K562 (cell line): ENCODE measurements around the gene CDYL2. TPM values are rescaled to one million over a fixed set of nuclear protein-coding genes. Genes with fewer than 3 reads are reported as not detected.

Experiments
- ATAC-seq: fragments of 200-7000 bp; cut with Tn5 transposase; 3 replicates; pipeline ENCODE4 v1.9.1; 2020; ENCODE audit warnings: moderate library complexity
- BruUV-seq: library from RNA; stranded (reverse); fragments of 400-500 nt; replicated peaks from 2 replicates; lab custom pipeline; 2021; lab: Mats Ljungman, UMichigan
- CTCF ChIA-PET: fragments of 300-600 bp; formaldehyde crosslinking; extraction: SDS; loops from one replicate; lab custom pipeline; 2021; ENCODE audit warnings: low intra/inter-chr PET ratio; lab: Yijun Ruan, JAX
- POLR2A ChIA-PET: fragments of 300-600, 350-650 bp; sonication (Branson Sonifier 250); formaldehyde crosslinking; extraction: SDS; loops from one replicate; lab custom pipeline; 2021; ENCODE audit warnings: antibody characterized with exemption, inconsistent platforms; lab: Yijun Ruan, JAX
- DNase-seq, 4 experiments: peaks; one replicate each; pipeline versions ENCODE4 v3.0.0 to v3.0.0-alpha.2; 2011 to 2018; ENCODE audit warnings: low spot score in 3 of 4, mixed read lengths in 3 of 4; ENCODE audit errors: extremely low read depth in 1 of 4
- FAIRE-seq: peaks from 2 replicates; lab custom pipeline; 2011; peaks lifted over from hg19 to GRCh38; lab: Jason Lieb, UNC
- H2AFZ ChIP-seq: 2 replicates; pipeline ENCODE4 v1.6.0; 2011; ENCODE audit warnings: low read depth, low read length, control low read depth, inconsistent platforms
- H3K27ac ChIP-seq: fragments of 200-600 bp; 3 replicates; pipeline ENCODE4 v1.8.0; 2011; ENCODE audit warnings: low read depth, mild to moderate bottlenecking, control low read depth, inconsistent platforms, low read length, moderate library complexity, mixed read lengths; ENCODE audit errors: extremely low read depth
- H3K27me3 ChIP-seq, 2 experiments: fragments of 300-600 bp in 1 of 2; 2 replicates in 1 of 2; 3 replicates in 1 of 2; pipeline versions ENCODE4 v1.6.0 to v1.8.0; 2011; ENCODE audit warnings: inconsistent platforms in 2 of 2, low read length in 2 of 2, mild to moderate bottlenecking in 1 of 2, mixed read lengths in 1 of 2, moderate library complexity in 1 of 2; ENCODE audit not compliant: control insufficient read depth in 2 of 2, insufficient read depth in 2 of 2
- H3K36me3 ChIP-seq: fragments of 300-600 bp; 3 replicates; pipeline ENCODE4 v1.8.0; 2011; ENCODE audit warnings: mild to moderate bottlenecking, low read length, inconsistent platforms; ENCODE audit not compliant: control insufficient read depth, insufficient read depth
- H3K4me1 ChIP-seq, 2 experiments: fragments of 200-600 bp in 1 of 2; replicated peaks in 1 of 2; 2 replicates in 1 of 2; 3 replicates in 1 of 2; pipeline versions ENCODE4 v1.5.1 to v1.8.0; 2011; ENCODE audit warnings: inconsistent platforms in 2 of 2, low read length in 2 of 2, mild to moderate bottlenecking in 1 of 2, mixed read lengths in 1 of 2, moderate library complexity in 1 of 2; ENCODE audit not compliant: control insufficient read depth in 2 of 2, insufficient read depth in 2 of 2
- H3K4me2 ChIP-seq: 2 replicates; pipeline ENCODE4 v1.6.1; 2011; ENCODE audit warnings: low read length, control low read depth, inconsistent platforms, mixed read lengths; ENCODE audit not compliant: insufficient read depth
- H3K4me3 ChIP-seq: fragments of 200-600 bp; sonication (generic), shearing (Covaris generic); 2 replicates; pipeline ENCODE4 v1.5.1; 2016; ENCODE audit warnings: control low read depth, inconsistent platforms
- H3K79me2 ChIP-seq: fragments of 200-600 bp; 3 replicates; pipeline ENCODE4 v1.8.0; 2011; ENCODE audit warnings: low read length, inconsistent platforms; ENCODE audit not compliant: control insufficient read depth, insufficient read depth
- H3K9ac ChIP-seq, 2 experiments: 2 replicates each; pipeline versions ENCODE4 v1.6.0 to v1.6.1; 2011; ENCODE audit warnings: low read depth in 2 of 2, low read length in 2 of 2, control low read depth in 1 of 2, inconsistent platforms in 1 of 2, mild to moderate bottlenecking in 1 of 2, mixed read lengths in 1 of 2; ENCODE audit not compliant: insufficient read depth in 1 of 2
- H3K9me1 ChIP-seq: one replicate; pipeline ENCODE4 v1.6.0; 2011; ENCODE audit warnings: inconsistent platforms, mild to moderate bottlenecking, low read length, moderate library complexity; ENCODE audit not compliant: control insufficient read depth, insufficient read depth
- H3K9me3 ChIP-seq: replicated peaks from 2 replicates; pipeline ENCODE4 v1.5.1; 2011; ENCODE audit warnings: low read depth, low read length, inconsistent platforms; ENCODE audit not compliant: control insufficient read depth, insufficient read depth
- H4K20me1 ChIP-seq: replicated peaks from 2 replicates; pipeline ENCODE4 v1.6.1; 2011; ENCODE audit warnings: low read length, inconsistent platforms, mixed read lengths; ENCODE audit not compliant: control insufficient read depth, insufficient read depth
- ELF1 ChIP-seq: fragments of 200-800 bp; sonication (Bioruptor generic); IDR thresholded peaks from 2 replicates; pipeline ENCODE4 v1.6.1; 2016; ENCODE audit warnings: missing genetic modification characterization, missing compliant biosample characterization
- ETV5 ChIP-seq: sonication (generic); formaldehyde crosslinking; IDR thresholded peaks from 2 replicates; pipeline ENCODE4 v1.4.0; 2020; ENCODE audit warnings: low read depth, mild to moderate bottlenecking, missing genetic modification reagents
- XRCC3 ChIP-seq: fragments of 450-650 bp; IDR thresholded peaks from 2 replicates; pipeline ENCODE4 v1.6.1; 2017; ENCODE audit warnings: mild to moderate bottlenecking, moderate library complexity
- WGBS: fragments of 100-300 bp; shearing (Covaris generic); methylation state at CpG from one replicate; pipeline ENCODE4 v1.1.6; 2016; ENCODE audit warnings: low coverage, mixed read lengths; ENCODE audit not compliant: insufficient coverage; ENCODE audit errors: missing lambda C conversion rate; 5-methylcytosine and 5-hydroxymethylcytosine counted together
- in situ Hi-C: fragments of 300-500 bp; cut with MboI; formaldehyde crosslinking; loops from 4 replicates; pipeline ENCODE4 v1.15.0; 2018; ENCODE audit warnings: inconsistent platforms, mixed read lengths
- intact Hi-C: fragments of 100-400 bp; cut with micrococcal nuclease; formaldehyde crosslinking; loops from 2 replicates; pipeline ENCODE4 v1.14.2; 2022
- polyA plus RNA-seq, 8 experiments: library from polyadenylated mRNA; depleted of rRNA in 4 of 8; stranded (reverse) in 5 of 8; unstranded in 3 of 8; fragments of >200 nt; fragmentation: Nextera tagmentation in 2 of 8; fragmentation: Illumina TruSeq in 1 of 8; extraction: Ambion mirVana in 2 of 8; extraction: Trizol in 1 of 8; gene quantifications; 2 replicates each; pipeline versions ENCODE4 v1.2.1 to v1.2.3, GENCODE V29; 2011 to 2014; ENCODE audit warnings: inconsistent platforms in 1 of 8, missing spikeins in 1 of 8
- total RNA-seq, 7 experiments: library from RNA; depleted of rRNA in 6 of 7; stranded (reverse); fragments of >200 nt in 6 of 7; fragmentation: Illumina TruSeq in 2 of 7; extraction: Trizol in 2 of 7; gene quantifications; 2 replicates each; pipeline versions ENCODE4 v1.2.1 to v1.2.3, GENCODE V29; 2011 to 2021; ENCODE audit warnings: low replicate concordance in 1 of 7

The CDYL2 gene
- total and polyA plus RNA-seq, 9 of the 15 experiments (the other 6 are each of a cell fraction or from before 2014, with no cell fraction given) = under 0.01 to 0.04 (median 0.01) TPM; not detected in 6

GRCh38 chr16:80684136-80684765 is 120.1 kb downstream of the CDYL2 start (continued):
- no peak for TF ChIP-seq ELF1 (tag)

- H3K4me2 ChIP-seq = no peak overlapping the region
- H3K9me3 ChIP-seq = no peaks in the 10 kb centered on the region
- H2AFZ ChIP-seq = no peak overlapping the region
- 0% methylated on average over 3 of the region's 3 CpGs for WGBS
- BruUV-seq = no TSS peak
- H3K9me1 ChIP-seq = no peaks in the 10 kb centered on the region
- ChIA-PET CTCF (no interaction called here), POLR2A (interaction anchor here (0.7 kb wide), 1 partner anchor 42 kb away, joined by 3 read pairs; no protein-coding TSS in a partner anchor)
- H3K27me3 ChIP-seq = peaks cover 0 to 19% of the 10 kb centered on the region in 2 experiments; a peak in 4 of 5 replicates
- no peak overlapping the region for H3K9ac ChIP-seq
- peaks cover 4% of the 10 kb centered on the region; the same call in 1 of the 2 replicates for H4K20me1 ChIP-seq
- DNase-seq = no peak
- no peak overlapping the region for H3K4me3 ChIP-seq
- in situ Hi-C loops = no loop called here
- H3K4me1 ChIP-seq = no peaks in the 10 kb centered on the region
- intact Hi-C loops = no loop called here
- H3K27ac ChIP-seq = no peak overlapping the region
- no peak for TF ChIP-seq ETV5 (CRISPR knock-in tag)
- TF ChIP-seq XRCC3 = no peak
- TF ChIP-seq, all 486 proteins: peak for 0
- FAIRE-seq = no peak
- ATAC-seq = no peak
- Histone ChIP-seq H3K36me3 (no peaks in the 10 kb centered on the region), H3K79me2 (no peaks in the 10 kb centered on the region)
These were observed 120.8 kb downstream of the CDYL2 start for GRCh38 chr16:80683646-80684045.
